ENCODE measurements around the gene LDLRAD4.
"Not testable (repeated sequence)": the region's sequence is repeated elsewhere in the genome, so short reads cannot be mapped to it uniquely, and the experiment has no call there.

Gene LDLRAD4

GRCh38 chr18:13487237-13487636, 268.7 kb downstream of the LDLRAD4 start:
- no peak overlapping the region for H3K4me3 ChIP-seq (replicated peaks; ENCODE audit: insufficient read depth, low read length)
- H3K27ac ChIP-seq (replicated peaks): no peak overlapping the region
- DNase-seq (ENCODE audit: low read depth in 1 of 2, low spot score in 1 of 2): no peak
- TF ChIP-seq CTCF (IDR thresholded peaks at IDR 0.05; ENCODE audit: insufficient read depth, low read length): no peak
- TF ChIP-seq REST (IDR thresholded peaks at IDR 0.05; ENCODE audit: insufficient replicate concordance, low read depth): no peak
- no peak for TF ChIP-seq POLR2AphosphoS5 (IDR thresholded peaks at IDR 0.05; ENCODE audit: low read depth)
- no peak for TF ChIP-seq SPI1 (IDR thresholded peaks at IDR 0.05; ENCODE audit: borderline replicate concordance, low read depth)
- TF ChIP-seq GABPA (IDR thresholded peaks at IDR 0.05; ENCODE audit: low read depth): no peak
- H3K27me3 ChIP-seq (ENCODE audit: insufficient read depth, poor library complexity, severe bottlenecking): no peaks in the 10 kb centered on the region

DNA sequence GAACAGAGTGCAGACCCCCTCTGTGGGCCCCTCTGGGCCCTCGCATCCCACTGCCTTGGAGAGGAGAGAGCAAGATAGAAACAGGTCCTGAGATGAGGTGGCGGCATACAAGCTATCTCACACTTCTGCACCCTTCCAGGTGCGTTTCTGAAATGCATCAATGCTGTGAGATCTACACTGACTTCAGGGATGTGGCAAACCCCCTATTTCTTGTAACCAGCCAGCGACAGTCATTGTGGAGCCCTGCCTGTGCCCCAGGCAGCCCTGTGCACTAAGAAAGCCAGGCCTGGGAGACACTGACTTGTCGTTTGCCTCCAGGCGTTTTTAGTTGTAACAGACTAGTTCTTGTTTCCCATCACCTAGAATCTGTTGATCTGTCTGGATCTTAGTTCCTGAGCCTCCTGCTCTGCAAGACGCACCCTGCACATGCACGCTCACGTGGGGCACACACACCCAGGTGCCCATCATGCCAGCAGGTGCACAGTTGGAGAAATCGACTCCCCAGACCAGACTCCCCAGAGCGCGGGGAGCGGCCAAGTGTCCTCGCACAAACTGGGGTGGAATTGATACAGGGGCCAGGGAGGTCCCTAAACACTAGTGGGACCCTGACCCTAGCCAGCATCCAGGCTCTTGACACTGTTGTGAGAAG, 269.8 kb downstream of the LDLRAD4 start:
- no peak for DNase-seq (ENCODE audit: low read depth in 1 of 2, low spot score in 1 of 2)
- no peak overlapping the region for H3K4me3 ChIP-seq (replicated peaks; ENCODE audit: insufficient read depth, low read length)
- TF ChIP-seq REST (IDR thresholded peaks at IDR 0.05; ENCODE audit: insufficient replicate concordance, low read depth) (no peak), GABPA (IDR thresholded peaks at IDR 0.05; ENCODE audit: low read depth) (no peak), SPI1 (IDR thresholded peaks at IDR 0.05; ENCODE audit: borderline replicate concordance, low read depth) (no peak), POLR2AphosphoS5 (IDR thresholded peaks at IDR 0.05; ENCODE audit: low read depth) (no peak), CTCF (IDR thresholded peaks at IDR 0.05; ENCODE audit: insufficient read depth, low read length) (no peak)
- no peaks in the 10 kb centered on the region for H3K27me3 ChIP-seq (ENCODE audit: insufficient read depth, poor library complexity, severe bottlenecking)
- H3K27ac ChIP-seq (replicated peaks): no peak overlapping the region

DNA sequence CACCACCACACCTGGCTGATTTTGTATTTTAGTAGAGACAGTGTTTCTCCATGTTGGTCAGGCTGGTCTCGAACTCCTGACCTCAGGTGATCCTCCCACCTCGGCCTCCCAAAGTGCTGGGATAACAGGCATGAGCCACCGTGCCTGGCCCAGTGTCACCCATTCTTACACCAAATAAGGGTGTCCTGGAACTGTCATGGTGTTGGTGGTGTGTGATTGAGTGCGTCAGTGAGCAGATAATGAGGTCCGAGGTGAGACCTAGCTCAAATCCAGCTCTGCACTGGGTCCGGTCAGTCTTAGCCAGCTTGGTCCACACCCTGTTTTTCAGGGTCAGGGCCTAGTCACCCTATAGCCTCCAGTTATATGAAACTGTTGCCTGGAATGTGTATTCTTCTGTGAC, 270.7 kb downstream of the LDLRAD4 start:
- not testable (repeated sequence) for H3K27me3 ChIP-seq (ENCODE audit: insufficient read depth, poor library complexity, severe bottlenecking); H3K27ac ChIP-seq (replicated peaks); H3K4me3 ChIP-seq (replicated peaks; ENCODE audit: insufficient read depth, low read length); DNase-seq (ENCODE audit: low read depth in 1 of 2, low spot score in 1 of 2)

GRCh38 chr18:13491138-13491537, 272.6 kb downstream of the LDLRAD4 start:
- TF ChIP-seq SPI1 (IDR thresholded peaks at IDR 0.05; ENCODE audit: borderline replicate concordance, low read depth) (no peak), POLR2AphosphoS5 (IDR thresholded peaks at IDR 0.05; ENCODE audit: low read depth) (no peak), REST (IDR thresholded peaks at IDR 0.05; ENCODE audit: insufficient replicate concordance, low read depth) (no peak), CTCF (IDR thresholded peaks at IDR 0.05; ENCODE audit: insufficient read depth, low read length) (no peak), GABPA (IDR thresholded peaks at IDR 0.05; ENCODE audit: low read depth) (no peak)
- DNase-seq (ENCODE audit: low read depth in 1 of 2, low spot score in 1 of 2): no peak
- no peak overlapping the region for H3K27ac ChIP-seq (replicated peaks)
- H3K4me3 ChIP-seq (replicated peaks; ENCODE audit: insufficient read depth, low read length): no peak overlapping the region
- no peaks in the 10 kb centered on the region for H3K27me3 ChIP-seq (ENCODE audit: insufficient read depth, poor library complexity, severe bottlenecking)

All from HL-60 (cell line).